ENCODE data around the gene CCDC60. TPM values are rescaled to one million over a fixed set of nuclear protein-coding genes. Genes with fewer than 3 reads are reported as not detected.

Gene CCDC60
- total and polyA plus RNA-seq, 8 donors: 4.1 TPM; not detected in 7

DNA sequence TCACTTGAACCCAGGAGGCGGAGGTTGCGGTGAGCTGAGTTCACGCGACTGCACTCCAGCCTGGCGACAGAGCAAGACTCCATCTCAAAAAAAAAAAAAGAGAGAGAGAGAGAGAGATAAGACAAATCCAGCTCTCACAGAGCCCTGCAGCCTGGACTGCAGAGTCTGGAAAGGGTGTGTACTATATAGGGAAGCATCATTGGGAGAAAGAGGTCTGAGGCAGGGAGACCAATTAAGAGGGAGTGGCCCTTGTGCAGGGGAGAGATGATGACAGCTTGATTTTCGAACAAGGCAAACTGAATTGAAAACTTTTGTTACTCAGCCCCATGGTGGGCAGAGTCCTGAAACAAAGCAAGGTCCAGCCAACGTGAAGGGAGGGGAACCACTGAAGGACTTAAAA lies 116.2 kb downstream of the CCDC60 start:
- intact Hi-C loops (cut with DNase I; ENCODE audit: low total_unique reads): no loop called here
- DNase-seq: no peak
- Histone ChIP-seq H3K27me3 (peaks cover 0 to 13% (median 0%) of the 10 kb centered on the region in 3 donors), H3K4me1 (peaks cover 0 to 5% (median 0%) of the 10 kb centered on the region in 4 donors), H3K27ac (no peak overlapping the region), H3K4me3 (no peak overlapping the region), H3K36me3 (no peaks in the 10 kb centered on the region), H3K9me3 (no peaks in the 10 kb centered on the region)
- 79 to 85% (median 84%) methylated on average over 7 of the region's 7 CpGs for WGBS, 5 donors
- TF ChIP-seq EP300 (IDR thresholded peaks at IDR 0.05): no peak
- no peak for TF ChIP-seq POLR2AphosphoS5 (IDR thresholded peaks at IDR 0.05)
- TF ChIP-seq, protein P1, sequence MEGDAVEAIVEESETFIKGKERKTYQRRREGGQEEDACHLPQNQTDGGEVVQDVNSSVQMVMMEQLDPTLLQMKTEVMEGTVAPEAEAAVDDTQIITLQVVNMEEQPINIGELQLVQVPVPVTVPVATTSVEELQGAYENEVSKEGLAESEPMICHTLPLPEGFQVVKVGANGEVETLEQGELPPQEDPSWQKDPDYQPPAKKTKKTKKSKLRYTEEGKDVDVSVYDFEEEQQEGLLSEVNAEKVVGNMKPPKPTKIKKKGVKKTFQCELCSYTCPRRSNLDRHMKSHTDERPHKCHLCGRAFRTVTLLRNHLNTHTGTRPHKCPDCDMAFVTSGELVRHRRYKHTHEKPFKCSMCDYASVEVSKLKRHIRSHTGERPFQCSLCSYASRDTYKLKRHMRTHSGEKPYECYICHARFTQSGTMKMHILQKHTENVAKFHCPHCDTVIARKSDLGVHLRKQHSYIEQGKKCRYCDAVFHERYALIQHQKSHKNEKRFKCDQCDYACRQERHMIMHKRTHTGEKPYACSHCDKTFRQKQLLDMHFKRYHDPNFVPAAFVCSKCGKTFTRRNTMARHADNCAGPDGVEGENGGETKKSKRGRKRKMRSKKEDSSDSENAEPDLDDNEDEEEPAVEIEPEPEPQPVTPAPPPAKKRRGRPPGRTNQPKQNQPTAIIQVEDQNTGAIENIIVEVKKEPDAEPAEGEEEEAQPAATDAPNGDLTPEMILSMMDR (IDR thresholded peaks at IDR 0.05): no peak
- TF ChIP-seq POLR2A (IDR thresholded peaks at IDR 0.05): no peak

DNA sequence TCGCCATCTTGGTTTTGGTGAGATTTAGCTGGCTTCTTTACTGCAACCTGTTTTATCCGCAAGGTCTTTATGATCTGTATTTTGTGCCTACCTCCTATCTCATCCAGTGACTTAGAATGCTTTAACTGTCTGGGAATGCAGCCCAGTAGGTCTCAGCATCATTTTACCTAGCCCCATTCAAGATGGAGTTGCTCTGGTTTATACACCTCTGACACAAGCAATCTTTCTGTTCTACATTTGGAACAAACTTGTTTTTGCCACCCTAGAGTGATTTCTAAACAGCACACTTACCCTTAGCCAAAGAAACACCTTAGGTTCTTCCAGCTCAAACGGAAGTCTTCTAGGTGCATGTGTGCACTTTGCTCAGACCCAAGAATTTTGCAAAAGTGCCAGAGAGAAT lies 122.3 kb downstream of the CCDC60 start:
- no peaks in the 10 kb centered on the region for H3K27me3 ChIP-seq

DNA sequence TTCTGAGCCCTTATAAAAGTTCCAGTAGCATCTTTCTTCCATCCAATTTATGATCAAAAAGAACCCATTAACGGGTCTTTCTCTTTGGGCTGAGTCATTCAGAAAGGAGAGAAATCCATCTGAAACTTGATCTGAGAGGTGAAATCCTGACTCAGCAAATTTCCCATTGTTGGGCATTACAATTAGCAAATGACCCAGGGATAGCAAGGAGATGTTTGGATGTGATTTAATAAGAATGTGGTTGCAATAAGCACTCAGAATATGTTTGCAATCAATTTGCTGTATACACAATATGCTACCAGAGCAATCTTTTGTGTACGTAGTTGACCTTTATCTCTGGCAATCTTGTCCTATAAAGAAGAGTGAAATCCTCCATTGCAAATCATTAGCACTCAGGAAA lies 122.7 kb downstream of the CCDC60 start:
- H3K4me1 ChIP-seq: no peaks in the 10 kb centered on the region
- DNase-seq: no peak
- no peaks in the 10 kb centered on the region for H3K27me3 ChIP-seq
- peaks cover 0 to 17% (median 16%) of the 10 kb centered on the region in 4 donors for H3K9me3 ChIP-seq
- no peak for TF ChIP-seq POLR2A (IDR thresholded peaks at IDR 0.05)
- H3K27ac ChIP-seq: no peak overlapping the region
- H3K36me3 ChIP-seq: no peaks in the 10 kb centered on the region
- whole genome bisulfite sequencing, 5 donors: 43 to 67% (median 54%) methylated on average over 2 of the region's 2 CpGs
- no peak overlapping the region for H3K4me3 ChIP-seq
- intact Hi-C loops (cut with DNase I; ENCODE audit: low total_unique reads): no loop called here

More for the DNA sequence above, 122.3 kb downstream of the CCDC60 start:
- 85 to 94% (median 89%) methylated on average over 3 of the region's 3 CpGs for WGBS, 5 donors
- intact Hi-C loops (cut with DNase I; ENCODE audit: low total_unique reads): no loop called here
- TF ChIP-seq EP300 (IDR thresholded peaks at IDR 0.05): no peak
- no peak for TF ChIP-seq POLR2AphosphoS5 (IDR thresholded peaks at IDR 0.05)
- no peak for TF ChIP-seq POLR2A (IDR thresholded peaks at IDR 0.05)
- TF ChIP-seq, protein P1 (IDR thresholded peaks at IDR 0.05): no peak
- peaks cover 0 to 17% (median 16%) of the 10 kb centered on the region in 4 donors for H3K9me3 ChIP-seq
- DNase-seq: no peak
- no peaks in the 10 kb centered on the region for H3K36me3 ChIP-seq
- H3K4me3 ChIP-seq: no peak overlapping the region
- no peak overlapping the region for H3K27ac ChIP-seq
- no peaks in the 10 kb centered on the region for H3K4me1 ChIP-seq

DNA sequence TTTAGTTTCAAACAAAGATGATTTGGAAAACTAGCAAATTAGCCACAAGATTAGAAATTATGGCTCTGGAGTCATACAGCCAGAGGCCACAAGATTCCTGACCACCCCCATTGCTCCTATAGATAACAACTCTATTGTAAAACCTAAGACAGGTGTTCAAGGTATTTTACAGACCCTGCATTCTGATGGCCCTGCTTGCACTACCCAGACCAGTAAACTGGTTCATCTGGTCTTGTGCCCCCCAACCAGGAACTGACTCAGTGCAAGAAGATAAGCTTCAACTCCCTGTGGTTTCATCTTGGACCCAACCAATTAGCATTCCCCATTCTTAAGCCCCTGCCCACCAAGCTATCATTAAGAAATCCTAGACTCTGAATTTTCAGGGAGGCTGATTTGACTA lies 125.0 kb downstream of the CCDC60 start:
- intact Hi-C loops (cut with DNase I; ENCODE audit: low total_unique reads): no loop called here

DNA sequence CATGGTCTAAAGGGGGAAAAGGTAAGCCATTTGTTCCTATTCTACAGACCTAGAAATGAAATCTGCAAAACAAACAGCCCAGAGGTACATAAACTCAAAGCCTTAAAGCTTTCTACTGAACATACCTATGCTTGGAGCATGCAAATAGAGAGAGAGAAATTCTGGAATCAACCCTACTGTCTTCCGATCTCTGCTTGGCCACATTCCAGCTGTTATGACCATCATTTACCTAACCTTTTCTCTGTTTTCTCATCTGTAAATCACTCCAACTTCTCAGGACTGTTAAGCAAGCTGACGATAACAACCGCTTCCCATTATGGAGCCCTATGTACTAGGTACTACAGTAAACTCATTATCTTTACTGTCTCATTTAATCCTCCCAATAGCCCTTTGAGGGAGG lies 126.3 kb downstream of the CCDC60 start:
- Histone ChIP-seq H3K9me3 (peaks cover 0 to 17% (median 16%) of the 10 kb centered on the region in 4 donors), H3K36me3 (no peaks in the 10 kb centered on the region), H3K27me3 (no peaks in the 10 kb centered on the region), H3K4me1 (no peaks in the 10 kb centered on the region), H3K27ac (no peak overlapping the region), H3K4me3 (no peak overlapping the region)
- no peak for DNase-seq
- TF ChIP-seq, protein P1 (IDR thresholded peaks at IDR 0.05): no peak
- TF ChIP-seq EP300 (IDR thresholded peaks at IDR 0.05) (no peak), POLR2A (IDR thresholded peaks at IDR 0.05) (no peak), POLR2AphosphoS5 (IDR thresholded peaks at IDR 0.05) (no peak)
- intact Hi-C loops (cut with DNase I; ENCODE audit: low total_unique reads): no loop called here
- 79 to 91% (median 86%) methylated on average over 3 of the region's 3 CpGs for WGBS, 5 donors

More for the DNA sequence above, 125.0 kb downstream of the CCDC60 start:
- H3K4me1 ChIP-seq: no peaks in the 10 kb centered on the region
- peaks cover 0 to 17% (median 16%) of the 10 kb centered on the region in 4 donors for H3K9me3 ChIP-seq
- no peak overlapping the region for H3K27ac ChIP-seq
- DNase-seq: no peak
- H3K4me3 ChIP-seq: no peak overlapping the region
- no peak for TF ChIP-seq POLR2A (IDR thresholded peaks at IDR 0.05)
- TF ChIP-seq EP300 (IDR thresholded peaks at IDR 0.05): no peak
- TF ChIP-seq POLR2AphosphoS5 (IDR thresholded peaks at IDR 0.05): no peak
- TF ChIP-seq, protein P1 (IDR thresholded peaks at IDR 0.05): no peak
- H3K36me3 ChIP-seq: no peaks in the 10 kb centered on the region
- H3K27me3 ChIP-seq: no peaks in the 10 kb centered on the region

Measured in stomach (tissue), 9 donors.